HepG2 (cell line): ENCODE data around the gene ST3GAL2. TPM values are rescaled to one million over a fixed set of nuclear protein-coding genes. Genes with fewer than 3 reads are reported as not detected.

Source experiments
- AKNA ChIP-seq: sonication (generic); formaldehyde crosslinking; IDR thresholded peaks from 2 replicates; pipeline ENCODE4 v1.4.0; 2020; ENCODE audit warnings: missing genetic modification reagents, borderline replicate concordance
- ZNF318 ChIP-seq: sonication (generic); formaldehyde crosslinking; IDR thresholded peaks from 2 replicates; pipeline ENCODE4 v1.4.0; 2020; ENCODE audit warnings: mild to moderate bottlenecking, missing genetic modification reagents
- polyA plus RNA-seq, 8 experiments: library from polyadenylated mRNA; depleted of rRNA in 3 of 8; stranded (reverse) in 7 of 8; unstranded in 1 of 8; fragments of >200 nt; fragmentation: Illumina TruSeq in 4 of 8; extraction: Trizol in 4 of 8; gene quantifications; 2 replicates each; pipeline versions ENCODE4 v1.2.1 to v1.2.3, GENCODE V29; 2011 to 2016; ENCODE audit warnings: low read depth in 4 of 8, missing spikeins in 1 of 8, mixed read lengths in 1 of 8; ENCODE audit not compliant: insufficient read depth in 1 of 8
- total RNA-seq, 5 experiments: library from RNA; depleted of rRNA; stranded (reverse); fragments of >200 nt; fragmentation: Illumina TruSeq; extraction: Trizol; gene quantifications; 2 replicates each; pipeline ENCODE4 v1.2.3, GENCODE V29; 2016; ENCODE audit warnings: low read depth in 1 of 5

Gene ST3GAL2
- total and polyA plus RNA-seq, 2 of the 13 experiments (the other 11 are each of a cell fraction or from before 2014, with no cell fraction given), result 16.3 to 24.9 TPM

- TF ChIP-seq ZNF318 (peak; percentile 90), AKNA (CRISPR knock-in tag) (no peak; the same call in 1 of the 2 replicates)
- TF ChIP-seq, all 625 proteins: peak for 292
Observed at GRCh38 chr16:70438969-70439862, at the start of gene ST3GAL2 (continued).
